CD14-positive monocyte (primary cell): Measurements from ENCODE around the gene ALOX5. TPM values are rescaled to one million over a fixed set of nuclear protein-coding genes. Genes with fewer than 3 reads are reported as not detected.
"Not testable (repeated sequence)": the region's sequence is repeated elsewhere in the genome, so short reads cannot be mapped to it uniquely, and the experiment has no call there.

Experiments used
- DNase-seq, 3 donors: peaks; one replicate each; pipeline ENCODE4 v3.0.0-alpha.2; 2011 to 2022
- H2AFZ ChIP-seq: 2 replicates; pipeline ENCODE4 v1.6.0; 2012; ENCODE audit warnings: mild to moderate bottlenecking, low read depth, low read length, inconsistent platforms; ENCODE audit not compliant: insufficient read depth, poor library complexity, severe bottlenecking
- H3K27ac ChIP-seq, 2 donors: 1 replicate in 1 of 2; 2 replicates in 1 of 2; pipeline ENCODE4 v1.5.1; 2012 to 2013; ENCODE audit warnings: low read length in 2 of 2, control low read depth in 1 of 2, inconsistent platforms in 1 of 2, low read depth in 1 of 2, mild to moderate bottlenecking in 1 of 2
- H3K27me3 ChIP-seq, 2 donors: one replicate each; pipeline versions ENCODE4 v1.6.0 to v1.6.1; 2011 to 2013; ENCODE audit warnings: low read length in 2 of 2; ENCODE audit not compliant: control insufficient read depth in 2 of 2, insufficient read depth in 2 of 2
- H3K36me3 ChIP-seq, 2 donors: replicated peaks in 1 of 2; 1 replicate in 1 of 2; 2 replicates in 1 of 2; pipeline versions ENCODE4 v1.5.1 to v1.6.1; 2012 to 2013; ENCODE audit warnings: low read length in 2 of 2, control low read depth in 1 of 2, inconsistent platforms in 1 of 2, mild to moderate bottlenecking in 1 of 2; ENCODE audit not compliant: insufficient read depth in 2 of 2, control insufficient read depth in 1 of 2
- H3K4me1 ChIP-seq, 2 donors: 1 replicate in 1 of 2; 2 replicates in 1 of 2; pipeline versions ENCODE4 v1.5.1 to v1.6.1; 2012 to 2013; ENCODE audit warnings: low read length in 2 of 2, control low read depth in 1 of 2, inconsistent platforms in 1 of 2, mild to moderate bottlenecking in 1 of 2, moderate library complexity in 1 of 2; ENCODE audit not compliant: insufficient read depth in 2 of 2, control insufficient read depth in 1 of 2
- H3K4me2 ChIP-seq: replicated peaks from 2 replicates; pipeline ENCODE3; 2012; ENCODE audit warnings: low read length, moderate library complexity, mild to moderate bottlenecking; ENCODE audit not compliant: poor library complexity, severe bottlenecking; ENCODE audit errors: extremely low read depth
- H3K4me3 ChIP-seq, 3 experiments: fragments of 200-600 bp in 1 of 3; sonication (generic) in 1 of 3; replicated peaks in 1 of 3; 1 replicate in 2 of 3; 2 replicates in 1 of 3; pipeline ENCODE4 v1.5.1; 2011 to 2013; ENCODE audit warnings: low read length in 3 of 3, mild to moderate bottlenecking in 3 of 3, control low read depth in 2 of 3, low read depth in 2 of 3, inconsistent platforms in 1 of 3, moderate library complexity in 1 of 3
- H3K79me2 ChIP-seq: 2 replicates; pipeline ENCODE4 v1.6.0; 2012; ENCODE audit warnings: mild to moderate bottlenecking, control low read depth, inconsistent platforms, low read length, moderate library complexity; ENCODE audit not compliant: insufficient read depth
- H3K9ac ChIP-seq: 2 replicates; pipeline ENCODE4 v1.6.0; 2017; ENCODE audit warnings: low read length, mild to moderate bottlenecking; ENCODE audit not compliant: insufficient read depth, poor library complexity, severe bottlenecking
- H3K9me3 ChIP-seq, 2 donors: replicated peaks in 1 of 2; 1 replicate in 1 of 2; 2 replicates in 1 of 2; pipeline versions ENCODE4 v1.5.1 to v1.6.1; 2012 to 2013; ENCODE audit warnings: low read length in 2 of 2, control low read depth in 1 of 2; ENCODE audit not compliant: control insufficient read depth in 1 of 2, insufficient read depth in 1 of 2
- H4K20me1 ChIP-seq: 2 replicates; pipeline ENCODE4 v1.6.0; 2012; ENCODE audit warnings: mild to moderate bottlenecking, low read length, control low read depth, moderate library complexity; ENCODE audit not compliant: insufficient read depth
- H3K27ac Mint-ChIP-seq, 7 donors: one replicate each; pipeline ENCODE4 v1.8.0; 2020; ENCODE audit warnings: mild to moderate bottlenecking in 7 of 7, mixed read lengths in 7 of 7, moderate library complexity in 6 of 7, inconsistent platforms in 2 of 7
- H3K27me3 Mint-ChIP-seq, 3 donors: one replicate each; pipeline ENCODE4 v1.8.0; 2021 to 2022; ENCODE audit warnings: low read depth in 3 of 3, mild to moderate bottlenecking in 3 of 3, mixed read lengths in 3 of 3, moderate library complexity in 3 of 3, inconsistent platforms in 1 of 3
- H3K36me3 Mint-ChIP-seq, 2 donors: one replicate each; pipeline ENCODE4 v1.8.0; 2020; ENCODE audit warnings: mixed read lengths in 2 of 2, inconsistent platforms in 1 of 2, mild to moderate bottlenecking in 1 of 2
- H3K4me1 Mint-ChIP-seq: one replicate; pipeline ENCODE4 v1.8.0; 2020; ENCODE audit warnings: mild to moderate bottlenecking, mixed read lengths
- H3K4me3 Mint-ChIP-seq, 2 donors: one replicate each; pipeline ENCODE4 v1.8.0; 2020; ENCODE audit warnings: mild to moderate bottlenecking in 2 of 2, mixed read lengths in 2 of 2, moderate library complexity in 1 of 2
- H3K9me3 Mint-ChIP-seq, 7 donors: one replicate each; pipeline ENCODE4 v1.8.0; 2020 to 2022; ENCODE audit warnings: mixed read lengths in 7 of 7, mild to moderate bottlenecking in 6 of 7, moderate library complexity in 6 of 7, inconsistent platforms in 2 of 7
- CTCF ChIP-seq: fragments of 200-600 bp; IDR thresholded peaks from one replicate; pipeline ENCODE4 v1.8.0; 2022; ENCODE audit warnings: antibody characterized with exemption, mild to moderate bottlenecking
- WGBS: methylation state at CpG from one replicate; pipeline ENCODE4 v1.1.5; 2013; ENCODE audit warnings: missing lambda C conversion rate; ENCODE audit not compliant: insufficient coverage; 5-methylcytosine and 5-hydroxymethylcytosine counted together
- intact Hi-C, 2 donors: fragments of 100-400 bp; cut with micrococcal nuclease; formaldehyde crosslinking; loops; one replicate each; pipeline versions ENCODE4 v1.15.0 to v1.15.1; 2023
- polyA plus RNA-seq, 3 donors: library from polyadenylated mRNA; depleted of rRNA in 1 of 3; unstranded in 2 of 3; stranded (reverse) in 1 of 3; fragments of 300-500 nt in 2 of 3; fragments of >200 nt in 1 of 3; fragmentation: Illumina TruSeq in 2 of 3; gene quantifications; 1 replicate in 2 of 3; 2 replicates in 1 of 3; pipeline ENCODE4 v1.2.3, GENCODE V29; 2012 to 2021

The ALOX5 gene
- polyA plus RNA-seq, 3 donors, result 223 to 918 (median 272) TPM

DNA sequence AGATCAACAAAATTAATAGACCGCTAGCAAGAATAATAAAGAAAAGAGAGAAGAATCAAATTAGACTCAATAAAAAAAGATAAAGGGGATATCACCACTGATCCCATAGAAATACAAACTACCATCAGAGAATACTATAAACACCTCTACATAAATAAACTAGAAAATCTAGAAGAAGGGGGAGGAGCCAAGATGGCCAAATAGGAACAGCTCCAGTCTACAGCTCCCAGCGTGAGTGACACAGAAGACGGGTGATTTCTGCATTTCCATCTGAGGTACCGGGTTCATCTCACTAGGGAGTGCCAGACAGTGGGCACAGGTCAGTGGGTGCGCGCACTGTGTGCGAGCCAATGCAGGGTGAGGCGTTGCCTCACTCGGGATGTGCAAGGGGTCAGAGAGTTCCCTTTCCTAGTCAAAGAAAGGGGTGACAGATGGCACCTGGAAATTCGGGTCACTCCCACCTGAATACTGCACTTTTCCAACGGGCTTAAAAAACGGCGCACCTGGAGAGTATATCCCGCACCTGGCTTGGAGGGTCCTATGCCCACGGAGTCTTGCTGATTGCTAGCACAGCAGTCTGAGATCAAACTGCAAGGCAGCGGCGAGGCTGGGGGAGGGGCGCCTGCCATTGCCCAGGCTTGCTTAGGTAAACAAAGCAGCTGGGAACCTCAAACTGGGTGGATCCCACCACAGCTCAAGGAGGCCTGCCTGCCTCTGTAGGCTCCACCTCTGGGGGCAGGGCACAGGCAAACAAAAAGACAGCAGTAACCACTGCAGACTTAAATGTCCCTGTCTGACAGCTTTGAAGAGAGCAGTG lies 11.8 kb upstream of the ALOX5 start:
- H3K36me3 Mint-ChIP-seq, H3K9me3 Mint-ChIP-seq, H3K4me3 Mint-ChIP-seq, H3K4me1 Mint-ChIP-seq, intact Hi-C loops, H3K4me1 ChIP-seq, H3K4me2 ChIP-seq, H3K27ac Mint-ChIP-seq, H3K27me3 Mint-ChIP-seq, H3K27me3 ChIP-seq, H3K36me3 ChIP-seq, DNase-seq, H3K9ac ChIP-seq, H2AFZ ChIP-seq, H3K27ac ChIP-seq, H3K9me3 ChIP-seq, H3K4me3 ChIP-seq, H3K79me2 ChIP-seq, H4K20me1 ChIP-seq: not testable (repeated sequence)
- WGBS, result 87% methylated on average over 10 of the region's 18 CpGs

- H3K27me3 ChIP-seq, result peaks cover 10 to 12% of the 10 kb centered on the region in 2 donors
- H3K4me2 ChIP-seq, H3K36me3 ChIP-seq, H2AFZ ChIP-seq, H3K9ac ChIP-seq, intact Hi-C loops, H3K4me1 ChIP-seq, H3K36me3 Mint-ChIP-seq, H3K9me3 Mint-ChIP-seq, H3K9me3 ChIP-seq, H3K79me2 ChIP-seq, H3K4me3 ChIP-seq, H3K27ac ChIP-seq, H4K20me1 ChIP-seq, H3K27ac Mint-ChIP-seq, DNase-seq, H3K4me3 Mint-ChIP-seq: not testable (repeated sequence)
- WGBS, result no CpG with 5 or more reads among the region's 3 CpGs
- peaks cover 15 to 16% (median 15%) of the 10 kb centered on the region in 3 donors for H3K27me3 Mint-ChIP-seq
- peaks cover 14% of the 10 kb centered on the region for H3K4me1 Mint-ChIP-seq
Observed at GRCh38 chr10:45367643-45368042, 6.4 kb upstream of the ALOX5 start.

- Histone ChIP-seq H3K36me3 (no peaks in the 10 kb centered on the region), H3K9me3 (no peaks in the 10 kb centered on the region), H3K27ac (no peak overlapping the region), H3K4me1 (peaks cover 8 to 12% of the 10 kb centered on the region in 2 donors), H3K4me2 (no peak overlapping the region), H3K4me3 (no peak overlapping the region), H3K9ac (no peak overlapping the region), H3K27me3 (peaks cover 15 to 17% of the 10 kb centered on the region in 2 donors), H3K79me2 (no peaks in the 10 kb centered on the region), H2AFZ (no peak overlapping the region), H4K20me1 (no peaks in the 10 kb centered on the region)
- Mint-ChIP-seq H3K4me3 (no peak overlapping the region), H3K27me3 (peaks cover 19 to 22% (median 20%) of the 10 kb centered on the region in 3 donors), H3K36me3 (peaks cover 0 to 3% of the 10 kb centered on the region in 2 donors), H3K27ac (no peak overlapping the region), H3K9me3 (peaks cover 0 to 6% (median 3%) of the 10 kb centered on the region in 7 donors), H3K4me1 (peaks cover 18% of the 10 kb centered on the region)
- no peak for DNase-seq
- intact Hi-C loops, result no loop called here
- WGBS, result no CpG with 5 or more reads among the region's 2 CpGs
- no peak for TF ChIP-seq CTCF
Observed at GRCh38 chr10:45368181-45368580, 5.8 kb upstream of the ALOX5 start.
